ENCODE results near the gene TNNT2. TPM values are rescaled to one million over a fixed set of nuclear protein-coding genes. Genes with fewer than 3 reads are reported as not detected.

The TNNT2 gene
- total RNA-seq, 4 donors from 2014 or later: 0.21 TPM; not detected in 3

DNA sequence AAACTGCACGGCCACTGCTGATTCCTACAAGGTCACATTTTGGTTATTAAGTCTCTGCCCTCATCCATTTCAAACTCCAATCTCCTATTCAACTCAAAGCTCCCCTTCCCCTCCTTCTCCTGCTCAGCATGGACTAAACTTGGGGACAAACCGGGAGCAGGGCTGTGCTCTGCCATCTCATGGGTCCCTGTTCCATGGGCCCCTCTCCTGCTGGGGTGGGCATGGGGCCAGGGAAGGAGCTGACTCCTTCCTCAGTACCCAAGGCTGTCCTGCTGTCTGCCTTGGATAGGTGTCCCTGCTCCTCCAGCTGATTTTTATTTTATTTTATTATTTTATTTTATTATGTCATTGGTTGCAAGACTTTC, 27.1 kb downstream of the TNNT2 start:
- Histone ChIP-seq H3K4me1 (no peaks in the 10 kb centered on the region), H3K36me3 (no peaks in the 10 kb centered on the region), H3K4me3 (no peak overlapping the region), H3K27ac (no peak overlapping the region), H3K9me3 (no peaks in the 10 kb centered on the region), H3K27me3 (no peaks in the 10 kb centered on the region)
- intact Hi-C loops (cut with DNase I; ENCODE audit: low total_unique reads): no loop called here
- TF ChIP-seq POLR2A (IDR thresholded peaks at IDR 0.05): no peak
- no peak for TF ChIP-seq CTCF (IDR thresholded peaks at IDR 0.05)
- no peak for DNase-seq

DNA sequence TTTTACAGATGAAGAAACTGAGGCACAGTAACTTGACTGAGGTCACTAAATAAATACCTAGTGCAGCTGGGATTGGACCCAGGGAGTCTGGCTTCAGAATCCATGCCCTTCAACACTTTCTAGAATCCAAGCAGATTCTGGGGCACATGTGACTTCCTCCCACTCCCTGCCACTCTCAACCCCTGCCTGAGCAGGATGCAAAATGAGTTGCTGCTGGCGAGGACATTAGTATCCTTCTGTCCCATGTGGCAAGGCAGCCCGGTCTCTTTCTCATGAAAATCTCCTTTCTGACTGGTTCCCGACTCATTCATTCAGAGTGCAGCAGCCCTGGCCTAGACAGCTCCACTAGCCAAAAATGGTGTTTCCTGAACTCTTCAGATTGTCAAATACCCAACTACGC, 28.4 kb downstream of the TNNT2 start:
- no peaks in the 10 kb centered on the region for H3K27me3 ChIP-seq
- H3K27ac ChIP-seq: no peak overlapping the region
- no peaks in the 10 kb centered on the region for H3K9me3 ChIP-seq
- no peak for DNase-seq
- TF ChIP-seq CTCF (IDR thresholded peaks at IDR 0.05): no peak
- no peak for TF ChIP-seq POLR2A (IDR thresholded peaks at IDR 0.05)
- H3K4me3 ChIP-seq: no peak overlapping the region
- no peaks in the 10 kb centered on the region for H3K36me3 ChIP-seq
- no peaks in the 10 kb centered on the region for H3K4me1 ChIP-seq
- intact Hi-C loops (cut with DNase I; ENCODE audit: low total_unique reads): no loop called here

DNA sequence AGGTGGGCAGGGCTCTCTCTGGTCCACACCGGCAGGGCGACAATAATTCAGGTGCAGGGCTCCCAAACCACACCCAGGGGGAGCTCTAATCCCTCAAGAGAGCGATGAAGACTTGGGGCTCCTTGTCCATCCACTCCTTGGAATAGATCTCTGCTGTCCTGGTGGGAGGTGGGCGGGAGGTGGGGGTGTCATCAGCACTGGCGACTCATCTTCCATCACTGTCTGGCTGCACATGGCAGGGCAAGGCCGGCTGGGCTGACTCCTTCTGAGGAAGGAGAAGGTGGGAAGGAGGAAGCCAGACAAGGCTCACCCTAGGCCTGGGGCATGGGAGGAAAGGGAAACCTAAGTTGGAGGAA, 29.3 kb downstream of the TNNT2 start:
- TF ChIP-seq CTCF (IDR thresholded peaks at IDR 0.05) (peak in 2 of 4 experiments; percentile 13 to 23), POLR2A (IDR thresholded peaks at IDR 0.05) (no peak)
- Histone ChIP-seq H3K4me3 (no peak overlapping the region), H3K27ac (no peak overlapping the region), H3K27me3 (no peaks in the 10 kb centered on the region), H3K36me3 (no peaks in the 10 kb centered on the region), H3K4me1 (no peaks in the 10 kb centered on the region), H3K9me3 (no peaks in the 10 kb centered on the region)
- intact Hi-C loops (cut with DNase I; ENCODE audit: low total_unique reads): no loop called here
- DNase-seq: no peak

- Histone ChIP-seq H3K27me3 (no peaks in the 10 kb centered on the region), H3K36me3 (no peaks in the 10 kb centered on the region), H3K4me1 (no peaks in the 10 kb centered on the region), H3K4me3 (no peak overlapping the region), H3K9me3 (no peaks in the 10 kb centered on the region), H3K27ac (no peak overlapping the region)
- intact Hi-C loops (cut with DNase I; ENCODE audit: low total_unique reads): no loop called here
- TF ChIP-seq POLR2A (IDR thresholded peaks at IDR 0.05) (no peak), CTCF (IDR thresholded peaks at IDR 0.05) (no peak)
- no peak for DNase-seq
Measured at GRCh38 chr1:201347498-201348210, 29.8 kb downstream of the TNNT2 start.

GRCh38 chr1:201346987-201347386, 30.5 kb downstream of the TNNT2 start:
- intact Hi-C loops (cut with DNase I; ENCODE audit: low total_unique reads): no loop called here
- Histone ChIP-seq H3K4me3 (no peak overlapping the region), H3K36me3 (no peaks in the 10 kb centered on the region), H3K27me3 (no peaks in the 10 kb centered on the region), H3K27ac (no peak overlapping the region), H3K4me1 (no peaks in the 10 kb centered on the region), H3K9me3 (no peaks in the 10 kb centered on the region)
- no peak for TF ChIP-seq CTCF (IDR thresholded peaks at IDR 0.05)
- no peak for TF ChIP-seq POLR2A (IDR thresholded peaks at IDR 0.05)
- no peak for DNase-seq
